ENCODE data around the gene CXCR6.

DNA sequence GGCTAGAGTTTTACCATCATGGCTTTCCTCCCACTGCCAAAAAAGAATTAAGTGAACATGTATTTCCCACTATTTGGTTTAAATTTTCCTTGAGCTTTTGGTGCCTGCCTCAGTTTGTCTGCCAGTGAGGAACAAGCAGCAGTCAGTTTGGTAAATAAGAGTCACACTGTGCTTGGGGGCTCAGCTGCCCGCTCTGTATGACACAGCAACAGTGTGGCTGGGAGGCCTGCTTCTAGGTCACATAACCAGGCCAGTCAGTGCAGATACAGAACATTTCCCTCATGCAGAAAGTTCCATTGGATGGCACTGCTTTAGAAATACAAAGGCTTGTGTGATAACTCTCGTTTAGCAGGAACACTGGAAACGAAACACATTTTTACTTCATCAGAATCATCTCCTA, 26.7 kb downstream of the CXCR6 start:
- TF ChIP-seq, protein P1, sequence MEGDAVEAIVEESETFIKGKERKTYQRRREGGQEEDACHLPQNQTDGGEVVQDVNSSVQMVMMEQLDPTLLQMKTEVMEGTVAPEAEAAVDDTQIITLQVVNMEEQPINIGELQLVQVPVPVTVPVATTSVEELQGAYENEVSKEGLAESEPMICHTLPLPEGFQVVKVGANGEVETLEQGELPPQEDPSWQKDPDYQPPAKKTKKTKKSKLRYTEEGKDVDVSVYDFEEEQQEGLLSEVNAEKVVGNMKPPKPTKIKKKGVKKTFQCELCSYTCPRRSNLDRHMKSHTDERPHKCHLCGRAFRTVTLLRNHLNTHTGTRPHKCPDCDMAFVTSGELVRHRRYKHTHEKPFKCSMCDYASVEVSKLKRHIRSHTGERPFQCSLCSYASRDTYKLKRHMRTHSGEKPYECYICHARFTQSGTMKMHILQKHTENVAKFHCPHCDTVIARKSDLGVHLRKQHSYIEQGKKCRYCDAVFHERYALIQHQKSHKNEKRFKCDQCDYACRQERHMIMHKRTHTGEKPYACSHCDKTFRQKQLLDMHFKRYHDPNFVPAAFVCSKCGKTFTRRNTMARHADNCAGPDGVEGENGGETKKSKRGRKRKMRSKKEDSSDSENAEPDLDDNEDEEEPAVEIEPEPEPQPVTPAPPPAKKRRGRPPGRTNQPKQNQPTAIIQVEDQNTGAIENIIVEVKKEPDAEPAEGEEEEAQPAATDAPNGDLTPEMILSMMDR (IDR thresholded peaks at IDR 0.05; ENCODE audit: low read depth, low read length): no peak
- no peak for TF ChIP-seq EZH2phosphoT487 (IDR thresholded peaks at IDR 0.05; ENCODE audit: low read depth)

Data from OCI-LY3 (cell line).